ENCODE data around the gene PLN. TPM values are rescaled to one million over a fixed set of nuclear protein-coding genes. Genes with fewer than 3 reads are reported as not detected.
A peak's percentile ranks its signal among the peaks of the same experiment; 100 is the strongest.

The PLN gene
- total RNA-seq, 1 experiment from 2014 or later, result not detected

DNA sequence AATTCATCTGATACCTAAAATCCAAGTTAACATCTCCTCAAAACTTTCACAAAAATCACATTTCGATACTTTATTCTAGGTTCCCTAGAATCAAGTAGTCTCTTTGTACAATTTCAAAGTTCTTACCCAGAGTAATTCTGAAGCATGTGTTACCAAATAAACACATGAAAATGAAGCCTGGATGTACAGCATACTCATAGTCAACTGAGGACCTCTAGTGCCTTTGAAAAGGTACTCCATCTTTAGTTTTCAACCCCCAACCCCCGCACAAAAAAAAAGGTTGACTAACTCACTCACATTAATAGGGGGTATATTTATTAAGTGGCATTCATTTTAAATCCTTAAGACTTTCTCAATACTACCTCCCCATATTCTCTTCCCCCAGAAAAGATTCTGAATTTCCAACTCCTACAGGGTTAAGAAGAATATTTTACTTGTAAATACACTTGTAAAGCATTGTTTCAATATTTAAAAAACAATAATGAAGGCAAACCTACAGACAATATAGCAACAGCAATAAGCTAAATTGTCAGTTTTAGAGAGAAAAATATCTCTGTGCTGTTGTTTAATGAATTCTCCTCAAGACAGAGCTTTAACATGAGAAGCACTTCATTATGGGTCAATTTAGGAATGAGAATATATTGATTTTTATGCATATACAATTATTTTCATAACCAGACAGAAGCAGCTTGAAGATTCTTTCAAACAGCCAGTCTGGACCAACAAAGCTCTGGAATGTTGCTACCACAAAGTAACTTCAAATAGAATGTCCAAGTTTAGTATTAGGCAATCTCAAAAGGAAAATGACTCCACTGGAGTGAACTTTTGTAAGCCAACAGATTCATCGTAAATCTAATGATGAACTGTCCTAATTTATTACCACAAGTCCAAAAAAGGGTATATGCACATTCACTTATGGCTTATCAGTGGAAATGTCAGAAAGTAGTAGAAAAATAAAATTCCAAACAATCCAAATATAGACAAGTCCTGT is 3.3 kb downstream of the PLN start:
- no peak overlapping the region for H3K4me3 ChIP-seq (ENCODE audit: insufficient read depth, low read depth, low read length)
- DNase-seq, result peak; percentile 37
- no peaks in the 10 kb centered on the region for H3K27me3 ChIP-seq (ENCODE audit: control insufficient read depth, insufficient read depth, low read length)
- H3K36me3 ChIP-seq (replicated peaks; ENCODE audit: control insufficient read depth, insufficient read depth, low read length), result no peaks in the 10 kb centered on the region

- H3K4me3 ChIP-seq (ENCODE audit: insufficient read depth, low read depth, low read length), result no peak overlapping the region
- no peaks in the 10 kb centered on the region for H3K27me3 ChIP-seq (ENCODE audit: control insufficient read depth, insufficient read depth, low read length)
These were observed 5.0 kb downstream of the PLN start for GRCh38 chr6:118553132-118553531.

GRCh38 chr6:118554698-118555097 is 6.6 kb downstream of the PLN start:
- no peak for DNase-seq
- Histone ChIP-seq H3K4me3 (ENCODE audit: insufficient read depth, low read depth, low read length) (no peak overlapping the region), H3K27me3 (ENCODE audit: control insufficient read depth, insufficient read depth, low read length) (no peaks in the 10 kb centered on the region), H3K36me3 (replicated peaks; ENCODE audit: control insufficient read depth, insufficient read depth, low read length) (no peaks in the 10 kb centered on the region)

More at GRCh38 chr6:118553132-118553531, 5.0 kb downstream of the PLN start:
- DNase-seq, result no peak
- no peaks in the 10 kb centered on the region for H3K36me3 ChIP-seq (replicated peaks; ENCODE audit: control insufficient read depth, insufficient read depth, low read length)

DNA sequence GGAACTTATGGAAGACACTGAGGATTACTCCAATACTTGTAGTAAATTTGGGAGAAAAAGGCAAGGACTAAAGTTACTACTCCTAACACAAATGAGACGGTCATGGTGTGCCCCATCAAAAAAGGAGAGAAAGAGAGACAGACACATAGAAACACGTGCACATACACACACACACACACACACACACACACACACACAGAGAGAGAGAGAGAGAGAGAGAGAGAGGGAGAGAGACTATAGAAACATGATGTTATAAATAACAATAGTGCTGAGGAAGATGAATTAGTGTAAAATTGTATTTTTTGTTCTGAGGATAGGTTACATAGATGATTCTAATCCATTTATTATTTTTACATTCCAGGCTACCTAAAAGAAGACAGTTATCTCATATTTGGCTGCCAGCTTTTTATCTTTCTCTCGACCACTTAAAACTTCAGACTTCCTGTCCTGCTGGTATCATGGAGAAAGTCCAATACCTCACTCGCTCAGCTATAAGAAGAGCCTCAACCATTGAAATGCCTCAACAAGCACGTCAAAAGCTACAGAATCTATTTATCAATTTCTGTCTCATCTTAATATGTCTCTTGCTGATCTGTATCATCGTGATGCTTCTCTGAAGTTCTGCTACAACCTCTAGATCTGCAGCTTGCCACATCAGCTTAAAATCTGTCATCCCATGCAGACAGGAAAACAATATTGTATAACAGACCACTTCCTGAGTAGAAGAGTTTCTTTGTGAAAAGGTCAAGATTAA is 10.5 kb downstream of the PLN start:
- no peak overlapping the region for H3K4me3 ChIP-seq (ENCODE audit: insufficient read depth, low read depth, low read length)
- no peak for DNase-seq
- no peaks in the 10 kb centered on the region for H3K36me3 ChIP-seq (replicated peaks; ENCODE audit: control insufficient read depth, insufficient read depth, low read length)
- H3K27me3 ChIP-seq (ENCODE audit: control insufficient read depth, insufficient read depth, low read length), result no peaks in the 10 kb centered on the region

DNA sequence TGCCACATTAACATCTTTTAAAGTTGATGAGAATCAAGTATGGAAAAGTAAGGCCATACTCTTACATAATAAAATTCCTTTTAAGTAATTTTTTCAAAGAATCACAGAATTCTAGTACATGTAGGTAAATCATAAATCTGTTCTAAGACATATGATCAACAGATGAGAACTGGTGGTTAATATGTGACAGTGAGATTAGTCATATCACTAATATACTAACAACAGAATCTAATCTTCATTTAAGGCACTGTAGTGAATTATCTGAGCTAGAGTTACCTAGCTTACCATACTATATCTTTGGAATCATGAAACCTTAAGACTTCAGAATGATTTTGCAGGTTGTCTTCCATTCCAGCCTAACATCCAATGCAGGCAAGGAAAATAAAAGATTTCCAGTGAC is 11.6 kb downstream of the PLN start:
- Histone ChIP-seq H3K27me3 (ENCODE audit: control insufficient read depth, insufficient read depth, low read length) (no peaks in the 10 kb centered on the region), H3K36me3 (replicated peaks; ENCODE audit: control insufficient read depth, insufficient read depth, low read length) (no peaks in the 10 kb centered on the region)
- no peak for DNase-seq

GRCh38 chr6:118562248-118562647 is 14.2 kb downstream of the PLN start:
- Histone ChIP-seq H3K36me3 (replicated peaks; ENCODE audit: control insufficient read depth, insufficient read depth, low read length) (peaks cover 6% of the 10 kb centered on the region), H3K27me3 (ENCODE audit: control insufficient read depth, insufficient read depth, low read length) (no peaks in the 10 kb centered on the region), H3K4me3 (ENCODE audit: insufficient read depth, low read depth, low read length) (no peak overlapping the region)
- DNase-seq, result no peak

More for the DNA sequence above, 11.6 kb downstream of the PLN start:
- no peak overlapping the region for H3K4me3 ChIP-seq (ENCODE audit: insufficient read depth, low read depth, low read length)

- no peak overlapping the region for H3K4me3 ChIP-seq (ENCODE audit: insufficient read depth, low read depth, low read length)
- H3K36me3 ChIP-seq (replicated peaks; ENCODE audit: control insufficient read depth, insufficient read depth, low read length), result peaks cover 6% of the 10 kb centered on the region
- no peak for DNase-seq
- H3K27me3 ChIP-seq (ENCODE audit: control insufficient read depth, insufficient read depth, low read length), result no peaks in the 10 kb centered on the region
These were observed 14.9 kb downstream of the PLN start for GRCh38 chr6:118562959-118563358.

- Histone ChIP-seq H3K27me3 (ENCODE audit: control insufficient read depth, insufficient read depth, low read length) (no peaks in the 10 kb centered on the region), H3K36me3 (replicated peaks; ENCODE audit: control insufficient read depth, insufficient read depth, low read length) (peaks cover 6% of the 10 kb centered on the region), H3K4me3 (ENCODE audit: insufficient read depth, low read depth, low read length) (no peak overlapping the region)
- DNase-seq, result peak; percentile 28
These were observed 17.3 kb downstream of the PLN start for GRCh38 chr6:118565311-118565960.

GRCh38 chr6:118567974-118568373 is 19.9 kb downstream of the PLN start:
- Histone ChIP-seq H3K27me3 (ENCODE audit: control insufficient read depth, insufficient read depth, low read length) (no peaks in the 10 kb centered on the region), H3K4me3 (ENCODE audit: insufficient read depth, low read depth, low read length) (no peak overlapping the region), H3K36me3 (replicated peaks; ENCODE audit: control insufficient read depth, insufficient read depth, low read length) (peaks cover 6% of the 10 kb centered on the region)
- DNase-seq, result no peak

GRCh38 chr6:118569498-118569897 is 21.4 kb downstream of the PLN start:
- Histone ChIP-seq H3K27me3 (ENCODE audit: control insufficient read depth, insufficient read depth, low read length) (no peaks in the 10 kb centered on the region), H3K4me3 (ENCODE audit: insufficient read depth, low read depth, low read length) (no peak overlapping the region), H3K36me3 (replicated peaks; ENCODE audit: control insufficient read depth, insufficient read depth, low read length) (peaks cover 6% of the 10 kb centered on the region)

DNA sequence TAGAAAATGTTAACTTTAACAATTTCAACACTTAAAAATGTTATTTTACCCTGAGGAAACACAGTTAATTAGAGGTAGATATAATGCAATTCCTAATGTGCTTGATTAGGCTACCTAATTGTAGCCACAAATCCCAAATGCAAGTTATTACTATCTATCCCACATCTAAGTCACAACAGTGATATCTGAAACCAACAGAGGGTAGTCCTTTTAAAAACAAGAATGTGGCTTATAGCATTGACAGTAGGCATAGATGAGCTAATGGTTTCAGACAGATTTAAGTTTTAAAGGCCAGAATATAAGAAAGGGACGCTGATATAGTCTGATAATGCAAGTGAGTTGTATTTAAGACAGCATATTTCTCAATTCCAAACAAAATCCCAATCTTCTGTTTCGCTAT is 23.0 kb downstream of the PLN start:
- no peaks in the 10 kb centered on the region for H3K27me3 ChIP-seq (ENCODE audit: control insufficient read depth, insufficient read depth, low read length)
- DNase-seq, result no peak
- H3K4me3 ChIP-seq (ENCODE audit: insufficient read depth, low read depth, low read length), result no peak overlapping the region

More at GRCh38 chr6:118569498-118569897, 21.4 kb downstream of the PLN start:
- DNase-seq, result no peak

GRCh38 chr6:118574051-118574865 is 26.2 kb downstream of the PLN start:
- no peaks in the 10 kb centered on the region for H3K27me3 ChIP-seq (ENCODE audit: control insufficient read depth, insufficient read depth, low read length)
- DNase-seq, result no peak
- peaks cover 5% of the 10 kb centered on the region for H3K36me3 ChIP-seq (replicated peaks; ENCODE audit: control insufficient read depth, insufficient read depth, low read length)
- peak overlapping the region; percentile 38; the same call in 1 of the 2 replicates for H3K4me3 ChIP-seq (ENCODE audit: insufficient read depth, low read depth, low read length)

More for the DNA sequence above, 23.0 kb downstream of the PLN start:
- H3K36me3 ChIP-seq (replicated peaks; ENCODE audit: control insufficient read depth, insufficient read depth, low read length), result no peaks in the 10 kb centered on the region; the same call in 1 of the 2 replicates

- H3K4me3 ChIP-seq (ENCODE audit: insufficient read depth, low read depth, low read length), result no peak overlapping the region
- no peaks in the 10 kb centered on the region for H3K27me3 ChIP-seq (ENCODE audit: control insufficient read depth, insufficient read depth, low read length)
- DNase-seq, result no peak
- peaks cover 5% of the 10 kb centered on the region for H3K36me3 ChIP-seq (replicated peaks; ENCODE audit: control insufficient read depth, insufficient read depth, low read length)
These were observed 29.9 kb downstream of the PLN start for GRCh38 chr6:118577972-118578371.

DNA sequence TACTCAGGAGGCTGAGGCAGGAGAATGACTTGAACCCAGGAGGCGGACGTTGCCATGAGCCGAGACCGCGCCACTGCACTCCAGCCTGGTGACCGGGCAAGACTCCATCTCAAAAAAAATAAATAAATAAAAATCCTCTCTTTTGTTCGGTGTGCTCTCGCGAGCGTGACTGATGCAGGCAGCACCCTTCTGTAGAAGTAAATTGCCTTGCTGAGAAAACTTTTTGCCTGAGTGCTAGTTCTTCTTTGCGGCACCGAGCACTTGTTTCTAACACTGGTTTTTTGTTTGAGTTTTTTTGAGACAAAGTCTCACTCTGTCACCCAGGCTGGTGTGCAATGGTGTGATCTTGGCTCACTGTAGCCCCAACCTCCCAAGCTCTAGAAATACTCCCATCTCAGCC is 30.5 kb downstream of the PLN start:
- no peak for DNase-seq
- Histone ChIP-seq H3K27me3 (ENCODE audit: control insufficient read depth, insufficient read depth, low read length) (no peaks in the 10 kb centered on the region), H3K4me3 (ENCODE audit: insufficient read depth, low read depth, low read length) (no peak overlapping the region), H3K36me3 (replicated peaks; ENCODE audit: control insufficient read depth, insufficient read depth, low read length) (peaks cover 5% of the 10 kb centered on the region)
